A549 (cell line): ENCODE measurements around the gene SCUBE1.

Source experiments
- BHLHE40 ChIP-seq: IDR thresholded peaks from 2 replicates; pipeline ENCODE4 v1.6.1; 2012; ENCODE audit warnings: low read depth, low read length, inconsistent platforms
- CBX8 ChIP-seq: fragments of 200-600 bp; sonication (generic); IDR thresholded peaks from 2 replicates; pipeline ENCODE4 v1.6.1; 2016
- CHD2 ChIP-seq: fragments of 150-350 bp; IDR thresholded peaks from 2 replicates; pipeline ENCODE4 v1.6.1; 2014; ENCODE audit warnings: low read length; ENCODE audit not compliant: partially characterized antibody
- MAFK ChIP-seq: fragments of 450-650 bp; IDR thresholded peaks from 2 replicates; pipeline ENCODE4 v1.6.1; 2014; ENCODE audit not compliant: partially characterized antibody
- MAZ ChIP-seq: fragments of 150-350 bp; IDR thresholded peaks from 2 replicates; pipeline ENCODE4 v1.6.1; 2014; ENCODE audit warnings: antibody characterized with exemption, low read depth, low read length, borderline replicate concordance
- MYC ChIP-seq: IDR thresholded peaks from 2 replicates; pipeline ENCODE4 v1.6.1; 2012; ENCODE audit warnings: mild to moderate bottlenecking, inconsistent platforms, low read length, improper control_type of control experiment, borderline replicate concordance
- POLR2A ChIP-seq: IDR thresholded peaks from 2 replicates; pipeline ENCODE4 v1.6.1; 2012; ENCODE audit warnings: mild to moderate bottlenecking, low read length
- RFX5 ChIP-seq: fragments of 450-650 bp; IDR thresholded peaks from 2 replicates; pipeline ENCODE4 v1.7.1; 2014; ENCODE audit warnings: antibody characterized with exemption, mild to moderate bottlenecking, moderate library complexity
- TP53 ChIP-seq: fragments of 250-450 bp; sonication (Bioruptor Pico); IDR thresholded peaks from 2 replicates; pipeline ENCODE4 v1.5.0; 2021; ENCODE audit warnings: mild to moderate bottlenecking, moderate library complexity
- TF ChIP-seq, protein P1 (sequence below): fragments of >200 bp; sonication (Bioruptor Twin); formaldehyde crosslinking; IDR thresholded peaks from 3 replicates; pipeline ENCODE4 v1.5.1; 2016
- TF ChIP-seq, protein P2 (sequence below): IDR thresholded peaks from 2 replicates; pipeline ENCODE4 v1.6.1; 2012
- TF ChIP-seq, protein P3 (sequence below): fragments of 200-600 bp; sonication (generic); IDR thresholded peaks from 2 replicates; pipeline ENCODE4 v1.6.1; 2016; ENCODE audit warnings: antibody characterized with exemption, mild to moderate bottlenecking, moderate library complexity

DNA sequence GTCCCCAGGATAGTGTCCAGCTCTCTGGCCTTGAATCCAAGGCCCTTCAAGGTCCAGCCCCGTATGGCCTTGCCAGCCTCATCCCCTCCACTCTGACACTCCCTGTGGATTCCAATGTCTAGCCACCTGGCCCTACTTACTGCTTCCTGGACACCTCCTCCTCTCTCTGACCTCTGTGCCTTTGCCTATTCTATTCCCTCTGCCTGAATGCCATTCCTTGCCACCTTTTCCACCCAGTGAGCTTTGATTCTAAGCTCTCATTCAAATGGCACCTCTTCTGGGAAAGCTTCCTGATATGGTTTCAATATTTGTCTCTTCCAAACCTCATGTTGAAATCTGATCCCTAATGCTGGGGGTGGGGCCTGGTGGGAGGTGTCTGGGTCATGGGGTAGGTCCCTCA is 124.4 kb downstream of the SCUBE1 start:
- TF ChIP-seq POLR2A (no peak), CHD2 (no peak), CBX8 (no peak), BHLHE40 (no peak), MYC (no peak), MAZ (no peak), RFX5 (no peak), TP53 (CRISPR knock-in tag) (no peak), MAFK (no peak)
- TF ChIP-seq, protein P1, sequence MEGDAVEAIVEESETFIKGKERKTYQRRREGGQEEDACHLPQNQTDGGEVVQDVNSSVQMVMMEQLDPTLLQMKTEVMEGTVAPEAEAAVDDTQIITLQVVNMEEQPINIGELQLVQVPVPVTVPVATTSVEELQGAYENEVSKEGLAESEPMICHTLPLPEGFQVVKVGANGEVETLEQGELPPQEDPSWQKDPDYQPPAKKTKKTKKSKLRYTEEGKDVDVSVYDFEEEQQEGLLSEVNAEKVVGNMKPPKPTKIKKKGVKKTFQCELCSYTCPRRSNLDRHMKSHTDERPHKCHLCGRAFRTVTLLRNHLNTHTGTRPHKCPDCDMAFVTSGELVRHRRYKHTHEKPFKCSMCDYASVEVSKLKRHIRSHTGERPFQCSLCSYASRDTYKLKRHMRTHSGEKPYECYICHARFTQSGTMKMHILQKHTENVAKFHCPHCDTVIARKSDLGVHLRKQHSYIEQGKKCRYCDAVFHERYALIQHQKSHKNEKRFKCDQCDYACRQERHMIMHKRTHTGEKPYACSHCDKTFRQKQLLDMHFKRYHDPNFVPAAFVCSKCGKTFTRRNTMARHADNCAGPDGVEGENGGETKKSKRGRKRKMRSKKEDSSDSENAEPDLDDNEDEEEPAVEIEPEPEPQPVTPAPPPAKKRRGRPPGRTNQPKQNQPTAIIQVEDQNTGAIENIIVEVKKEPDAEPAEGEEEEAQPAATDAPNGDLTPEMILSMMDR, result no peak
- TF ChIP-seq, protein P2, sequence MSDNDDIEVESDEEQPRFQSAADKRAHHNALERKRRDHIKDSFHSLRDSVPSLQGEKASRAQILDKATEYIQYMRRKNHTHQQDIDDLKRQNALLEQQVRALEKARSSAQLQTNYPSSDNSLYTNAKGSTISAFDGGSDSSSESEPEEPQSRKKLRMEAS, result no peak
- TF ChIP-seq, protein P3, sequence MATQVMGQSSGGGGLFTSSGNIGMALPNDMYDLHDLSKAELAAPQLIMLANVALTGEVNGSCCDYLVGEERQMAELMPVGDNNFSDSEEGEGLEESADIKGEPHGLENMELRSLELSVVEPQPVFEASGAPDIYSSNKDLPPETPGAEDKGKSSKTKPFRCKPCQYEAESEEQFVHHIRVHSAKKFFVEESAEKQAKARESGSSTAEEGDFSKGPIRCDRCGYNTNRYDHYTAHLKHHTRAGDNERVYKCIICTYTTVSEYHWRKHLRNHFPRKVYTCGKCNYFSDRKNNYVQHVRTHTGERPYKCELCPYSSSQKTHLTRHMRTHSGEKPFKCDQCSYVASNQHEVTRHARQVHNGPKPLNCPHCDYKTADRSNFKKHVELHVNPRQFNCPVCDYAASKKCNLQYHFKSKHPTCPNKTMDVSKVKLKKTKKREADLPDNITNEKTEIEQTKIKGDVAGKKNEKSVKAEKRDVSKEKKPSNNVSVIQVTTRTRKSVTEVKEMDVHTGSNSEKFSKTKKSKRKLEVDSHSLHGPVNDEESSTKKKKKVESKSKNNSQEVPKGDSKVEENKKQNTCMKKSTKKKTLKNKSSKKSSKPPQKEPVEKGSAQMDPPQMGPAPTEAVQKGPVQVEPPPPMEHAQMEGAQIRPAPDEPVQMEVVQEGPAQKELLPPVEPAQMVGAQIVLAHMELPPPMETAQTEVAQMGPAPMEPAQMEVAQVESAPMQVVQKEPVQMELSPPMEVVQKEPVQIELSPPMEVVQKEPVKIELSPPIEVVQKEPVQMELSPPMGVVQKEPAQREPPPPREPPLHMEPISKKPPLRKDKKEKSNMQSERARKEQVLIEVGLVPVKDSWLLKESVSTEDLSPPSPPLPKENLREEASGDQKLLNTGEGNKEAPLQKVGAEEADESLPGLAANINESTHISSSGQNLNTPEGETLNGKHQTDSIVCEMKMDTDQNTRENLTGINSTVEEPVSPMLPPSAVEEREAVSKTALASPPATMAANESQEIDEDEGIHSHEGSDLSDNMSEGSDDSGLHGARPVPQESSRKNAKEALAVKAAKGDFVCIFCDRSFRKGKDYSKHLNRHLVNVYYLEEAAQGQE, result no peak
